DND-41 (cell line): ENCODE results near the gene PYGB.

Experiments used
- CTCF ChIP-seq: IDR thresholded peaks from 2 replicates; pipeline ENCODE4 v1.5.1; 2012; ENCODE audit warnings: borderline replicate concordance, low read length, moderate library complexity, mild to moderate bottlenecking; ENCODE audit not compliant: poor library complexity, severe bottlenecking; ENCODE audit errors: extremely low read depth
- EZH2 ChIP-seq: IDR thresholded peaks from 3 replicates; pipeline ENCODE4 v1.6.1; 2012; ENCODE audit warnings: borderline replicate concordance, low read depth, mild to moderate bottlenecking, moderate library complexity, low read length, inconsistent platforms; ENCODE audit not compliant: severe bottlenecking

GRCh38 chr20:25252686-25253421, 5.0 kb downstream of the PYGB start:
- TF ChIP-seq CTCF (no peak), EZH2 (no peak)
